HG03139 (cell line): ENCODE data around the gene CCS.
"Not testable (repeated sequence)": the region's sequence is repeated elsewhere in the genome, so short reads cannot be mapped to it uniquely, and the experiment has no call there.

Experiments used
- ATAC-seq: cut with Tn5 transposase; IDR thresholded peaks from one replicate; pipeline ENCODE4 v1.9.1; 2021; ENCODE audit not compliant: unreplicated experiment

The CCS gene

GRCh38 chr11:66561178-66561974, 31.6 kb upstream of the CCS start:
- no peak for ATAC-seq

- no peak for ATAC-seq
Observed at GRCh38 chr11:66561975-66562248, 31.1 kb upstream of the CCS start.

GRCh38 chr11:66562275-66562674, 30.7 kb upstream of the CCS start:
- ATAC-seq: no peak

GRCh38 chr11:66562907-66563583, 29.9 kb upstream of the CCS start:
- no peak for ATAC-seq

GRCh38 chr11:66563832-66564231, 29.2 kb upstream of the CCS start:
- ATAC-seq: no peak

GRCh38 chr11:66564538-66564937, 28.4 kb upstream of the CCS start:
- ATAC-seq: no peak

GRCh38 chr11:66564984-66565383, 28.0 kb upstream of the CCS start:
- ATAC-seq: no peak

- no peak for ATAC-seq
Observed at GRCh38 chr11:66566221-66566620, 26.8 kb upstream of the CCS start.

GRCh38 chr11:66567787-66568123, 25.2 kb upstream of the CCS start:
- no peak for ATAC-seq

- no peak for ATAC-seq
Observed at GRCh38 chr11:66568124-66568916, 24.7 kb upstream of the CCS start, which contains the start of gene CTSF. CTSF (minus strand) TSS chr11:66568606; CDS start chr11:66568486, 120 bp downstream.

GRCh38 chr11:66569076-66569475, 23.9 kb upstream of the CCS start:
- no peak for ATAC-seq

- no peak for ATAC-seq
Observed at GRCh38 chr11:66570079-66570849, 22.7 kb upstream of the CCS start.

GRCh38 chr11:66570850-66571180, 22.2 kb upstream of the CCS start:
- ATAC-seq: no peak

GRCh38 chr11:66579017-66579606, 13.9 kb upstream of the CCS start:
- no peak for ATAC-seq

GRCh38 chr11:66580803-66581202, 12.2 kb upstream of the CCS start:
- ATAC-seq: no peak

- ATAC-seq: no peak
Observed at GRCh38 chr11:66581261-66581660, 11.7 kb upstream of the CCS start.

GRCh38 chr11:66582565-66583147, 10.3 kb upstream of the CCS start:
- not testable (repeated sequence) for ATAC-seq

- ATAC-seq: not testable (repeated sequence)
Observed at GRCh38 chr11:66585447-66585846, 7.5 kb upstream of the CCS start.

- no peak for ATAC-seq
Observed at GRCh38 chr11:66586136-66586535, 6.8 kb upstream of the CCS start.

GRCh38 chr11:66589315-66589714, 3.7 kb upstream of the CCS start:
- not testable (repeated sequence) for ATAC-seq
